Fibroblast of skin of abdomen (primary cell): ENCODE measurements around the gene ARFGEF2.
"Not testable (repeated sequence)": the region's sequence is repeated elsewhere in the genome, so short reads cannot be mapped to it uniquely, and the experiment has no call there.

Source experiments
- DNase-seq: peaks from one replicate; pipeline ENCODE4 v3.0.0-alpha.2; 2013

Gene ARFGEF2

GRCh38 chr20:49006446-49006980 is 85.0 kb downstream of the ARFGEF2 start:
- DNase-seq: no peak

DNA sequence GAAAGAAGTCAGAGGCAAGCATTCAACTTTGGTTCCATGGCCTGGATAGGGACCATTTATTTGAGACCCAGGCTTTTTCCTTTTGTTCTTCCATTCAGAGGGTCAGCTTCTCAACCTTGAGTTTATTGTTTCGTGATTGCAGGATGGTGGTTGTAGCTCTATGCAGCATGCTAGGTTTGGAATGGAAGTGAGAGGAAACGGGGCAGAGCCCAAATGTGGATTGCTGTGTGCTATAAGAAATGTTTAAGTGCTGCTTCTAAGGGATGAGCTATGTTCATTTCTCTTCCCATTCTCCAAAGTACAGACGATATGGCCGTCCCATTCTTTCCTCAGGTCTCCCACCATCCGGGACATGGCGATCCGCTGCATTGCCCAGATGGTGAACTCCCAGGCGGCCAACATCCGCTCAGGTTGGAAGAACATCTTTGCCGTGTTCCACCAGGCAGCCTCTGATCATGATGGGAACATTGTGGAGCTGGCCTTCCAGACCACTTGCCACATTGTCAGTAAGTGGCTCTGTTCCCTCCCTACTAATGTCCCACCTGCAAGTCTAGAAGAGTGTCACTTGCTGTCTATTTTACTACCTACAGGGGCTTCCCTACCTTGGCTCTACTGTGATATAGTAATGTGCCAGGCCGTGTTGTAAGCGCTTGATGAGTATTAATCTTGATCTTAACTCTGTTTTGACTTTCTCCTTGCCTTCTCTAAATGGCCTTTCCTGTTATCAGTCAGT is 88.6 kb downstream of the ARFGEF2 start:
- DNase-seq: no peak

DNA sequence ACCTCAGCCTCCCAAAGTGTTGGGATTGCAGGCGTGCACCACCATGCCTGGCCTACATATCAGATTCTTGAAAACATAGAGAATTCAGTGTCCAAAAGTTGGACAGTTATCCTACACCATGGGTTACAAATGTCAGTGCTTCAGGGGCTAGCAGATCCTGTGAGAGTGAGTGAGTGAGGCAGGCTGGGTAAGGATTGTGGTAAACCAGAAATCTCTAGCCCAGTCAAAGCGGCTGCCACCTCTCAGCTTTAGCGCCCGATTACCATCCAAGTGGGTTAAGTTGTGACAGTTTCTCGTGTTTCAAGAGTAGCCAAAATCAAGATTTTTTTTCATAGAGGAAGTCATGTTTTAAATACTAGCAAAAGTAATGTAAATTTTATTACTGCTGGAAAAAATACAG is 102.7 kb downstream of the ARFGEF2 start:
- DNase-seq: no peak

DNA sequence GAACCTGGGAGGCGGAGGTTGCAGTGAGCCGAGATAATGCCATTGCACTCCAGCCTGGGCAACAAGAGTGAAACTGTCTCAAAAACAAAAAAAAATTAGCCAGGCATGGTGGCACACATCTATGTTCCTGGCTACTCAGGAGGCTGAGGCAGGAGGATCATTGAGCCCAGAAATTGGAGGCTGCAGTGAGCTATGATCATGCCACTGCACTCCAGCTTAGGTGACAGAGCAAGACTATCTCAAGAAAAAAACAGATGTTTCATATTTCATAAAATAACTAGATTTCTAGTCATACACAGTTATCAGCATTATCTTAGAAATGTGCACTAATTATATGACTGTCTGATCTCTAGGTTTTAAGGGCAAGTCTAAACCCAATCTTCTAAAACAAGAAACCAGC is 106.7 kb downstream of the ARFGEF2 start:
- DNase-seq: not testable (repeated sequence)

DNA sequence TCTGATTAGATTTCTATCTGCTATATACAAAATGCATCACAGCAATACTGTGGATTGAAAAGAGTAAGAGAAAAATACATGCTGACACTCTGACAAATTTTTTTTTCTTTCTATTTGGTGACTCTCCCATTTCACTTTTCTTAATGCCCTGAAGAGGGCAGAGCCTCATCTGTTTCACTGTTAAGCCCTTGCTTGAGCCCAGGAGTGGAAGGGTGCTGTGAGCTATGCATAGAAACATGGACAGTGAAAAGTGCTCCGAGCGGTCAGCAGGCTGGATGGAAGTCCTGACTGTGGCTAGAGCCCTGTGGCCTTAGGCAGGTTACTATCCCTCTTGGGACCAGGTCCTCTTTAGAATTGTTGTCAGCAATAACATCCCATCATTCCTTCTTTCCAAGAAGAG is 107.2 kb downstream of the ARFGEF2 start:
- DNase-seq: peak; percentile 24

GRCh38 chr20:49029203-49029602 is 107.7 kb downstream of the ARFGEF2 start:
- DNase-seq: peak; percentile 54

GRCh38 chr20:49030954-49031619 is 109.6 kb downstream of the ARFGEF2 start:
- DNase-seq: no peak

DNA sequence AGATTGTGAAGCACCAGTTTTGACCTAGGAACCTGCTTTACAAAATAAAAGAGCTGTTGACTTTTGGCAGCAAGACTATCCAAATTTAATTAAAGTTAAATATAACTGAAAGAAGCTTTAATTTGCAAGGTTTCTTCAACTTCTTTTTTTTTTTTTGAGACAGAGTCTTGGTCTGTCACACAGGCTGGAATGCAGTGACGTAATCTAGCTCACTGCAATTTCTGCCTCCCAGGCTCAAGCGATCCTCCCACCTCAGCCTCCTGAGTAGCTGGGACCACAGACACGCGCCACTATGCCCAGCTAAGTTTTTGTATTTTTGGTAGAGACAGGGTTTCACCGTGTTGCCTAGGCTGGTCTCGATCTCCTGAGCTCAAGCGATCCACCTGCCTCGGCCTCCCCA is 110.9 kb downstream of the ARFGEF2 start:
- no peak for DNase-seq

- no peak for DNase-seq
Observed at GRCh38 chr20:49034070-49034732, 112.7 kb downstream of the ARFGEF2 start.

DNA sequence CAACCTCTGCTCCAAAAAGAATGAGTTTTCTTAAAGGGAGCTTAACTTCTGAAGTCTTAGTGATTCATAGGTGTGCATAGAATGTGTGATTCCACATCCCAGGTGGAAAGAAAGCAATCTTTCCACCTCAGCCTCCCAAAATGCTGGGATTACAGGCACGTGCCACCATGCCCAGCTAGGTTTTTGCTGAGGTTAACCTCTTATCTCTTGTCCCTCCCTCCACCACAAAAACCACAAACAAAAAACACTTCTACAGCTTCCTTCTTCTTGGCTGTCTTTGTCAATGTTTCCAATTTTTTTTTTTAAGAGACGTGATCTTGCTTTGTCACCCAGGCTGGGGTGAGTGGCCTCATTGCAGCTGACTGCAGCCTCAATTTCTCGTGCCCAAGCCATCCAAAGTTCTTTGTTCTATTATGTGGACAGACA is 116.5 kb downstream of the ARFGEF2 start:
- no peak for DNase-seq

GRCh38 chr20:49039854-49040253 is 118.3 kb downstream of the ARFGEF2 start:
- no peak for DNase-seq

- DNase-seq: no peak
Observed at GRCh38 chr20:49043000-49043399, 121.5 kb downstream of the ARFGEF2 start.

GRCh38 chr20:49045440-49046086 is 124.1 kb downstream of the ARFGEF2 start:
- DNase-seq: peak; percentile 2

DNA sequence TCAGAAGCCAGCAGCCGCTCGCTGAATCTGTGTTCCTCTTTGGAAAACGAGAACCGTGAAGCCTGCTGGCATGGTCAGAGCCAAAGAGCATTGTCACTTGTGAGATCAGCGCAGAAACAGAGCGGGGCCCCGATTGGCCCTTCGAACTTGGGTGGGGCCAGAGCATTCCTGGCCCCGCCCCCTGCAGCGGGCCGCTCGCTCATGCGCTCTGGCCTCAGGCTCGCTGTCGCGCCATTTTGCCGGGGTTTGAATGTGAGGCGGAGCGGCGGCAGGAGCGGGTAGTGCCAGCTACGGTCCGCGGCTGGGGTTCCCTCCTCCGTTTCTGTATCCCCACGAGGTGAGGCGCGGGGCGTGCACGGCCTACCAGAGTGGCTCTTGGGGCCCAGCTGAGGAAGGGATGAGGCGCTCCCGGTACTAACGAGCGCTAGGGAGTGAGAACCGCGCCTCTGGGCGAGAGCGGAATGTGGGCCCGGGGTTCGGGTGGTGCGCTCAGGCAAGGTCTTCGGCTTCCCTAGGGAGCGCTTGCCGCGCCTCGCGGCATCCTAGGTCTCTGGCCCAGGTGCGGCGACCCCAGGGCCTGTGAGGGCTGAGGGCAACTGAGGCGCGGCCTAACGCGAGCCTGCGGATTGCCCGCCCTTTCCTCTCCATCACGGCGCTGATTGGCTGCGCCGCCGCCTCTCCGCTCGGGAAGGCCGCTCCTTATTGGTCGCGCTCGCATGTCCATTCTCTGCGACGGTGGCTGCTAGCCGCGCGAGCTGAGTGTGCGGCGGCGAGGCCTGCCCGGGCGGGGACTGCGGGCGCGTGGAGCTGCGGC is 124.8 kb downstream of the ARFGEF2 start, which contains the start of gene CSE1L:
CSE1L (plus strand) TSS at position 226 of the 814 bp plus-strand sequence. CDS start 12,152 bp downstream, outside the sequence.
- peak; percentile 95 for DNase-seq

- no peak for DNase-seq
Observed at GRCh38 chr20:49052334-49052733, 130.8 kb downstream of the ARFGEF2 start.

- no peak for DNase-seq
Observed at GRCh38 chr20:49054056-49054643, 132.6 kb downstream of the ARFGEF2 start.

DNA sequence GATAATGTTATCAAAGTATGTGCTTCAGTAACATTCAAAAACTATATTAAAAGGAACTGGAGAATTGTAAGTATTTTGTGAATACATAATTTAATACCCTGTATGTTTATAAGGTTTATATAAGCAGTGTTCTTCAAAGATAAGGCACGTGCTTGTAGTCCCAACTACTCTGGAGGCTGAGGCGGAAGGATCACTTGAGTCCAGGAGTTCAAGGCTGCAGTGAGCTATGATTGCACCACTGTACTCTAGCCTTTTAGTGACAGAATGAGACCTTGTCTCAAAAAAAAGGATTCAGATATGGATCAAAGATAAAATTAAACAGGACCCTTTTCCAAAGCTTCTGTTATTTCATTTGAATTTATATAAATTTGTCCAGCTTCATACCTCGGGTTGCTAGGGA is 141.8 kb downstream of the ARFGEF2 start:
- no peak for DNase-seq

DNA sequence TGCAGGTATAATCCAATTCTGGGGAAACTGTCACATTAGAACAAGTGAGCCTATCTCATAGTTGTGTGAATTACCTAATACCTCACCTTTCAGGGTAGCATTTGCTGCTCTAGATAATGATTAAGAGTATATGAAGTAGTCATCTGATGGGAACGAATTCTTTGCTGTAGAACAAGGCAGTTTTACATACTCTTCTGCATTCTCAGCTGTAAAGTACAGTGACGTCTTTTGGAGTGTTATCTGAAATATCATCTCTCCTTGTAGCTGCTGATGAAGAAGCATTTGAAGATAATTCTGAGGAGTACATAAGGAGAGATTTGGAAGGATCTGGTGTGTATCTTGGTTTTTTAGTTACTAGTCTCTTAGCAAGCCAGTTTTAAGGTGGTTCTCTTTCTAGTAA is 153.0 kb downstream of the ARFGEF2 start:
- DNase-seq: no peak

DNA sequence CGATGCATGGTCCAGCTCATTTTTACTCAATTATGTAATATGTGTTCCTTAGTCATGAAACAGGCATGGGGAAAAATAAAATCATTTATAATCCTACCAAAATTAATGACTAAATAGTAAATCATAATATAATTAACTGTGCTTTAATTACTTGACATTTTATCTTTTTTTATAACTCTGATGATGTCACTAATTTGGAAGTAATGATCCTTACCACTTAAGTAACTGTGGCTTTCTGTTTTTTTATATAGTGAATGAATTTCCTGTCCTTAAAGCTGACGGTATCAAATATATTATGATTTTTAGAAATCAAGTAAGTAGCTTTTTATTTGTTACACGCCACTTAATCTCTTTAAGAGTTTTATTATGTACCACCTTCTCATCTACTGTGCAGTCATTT is 156.8 kb downstream of the ARFGEF2 start:
- no peak for DNase-seq

DNA sequence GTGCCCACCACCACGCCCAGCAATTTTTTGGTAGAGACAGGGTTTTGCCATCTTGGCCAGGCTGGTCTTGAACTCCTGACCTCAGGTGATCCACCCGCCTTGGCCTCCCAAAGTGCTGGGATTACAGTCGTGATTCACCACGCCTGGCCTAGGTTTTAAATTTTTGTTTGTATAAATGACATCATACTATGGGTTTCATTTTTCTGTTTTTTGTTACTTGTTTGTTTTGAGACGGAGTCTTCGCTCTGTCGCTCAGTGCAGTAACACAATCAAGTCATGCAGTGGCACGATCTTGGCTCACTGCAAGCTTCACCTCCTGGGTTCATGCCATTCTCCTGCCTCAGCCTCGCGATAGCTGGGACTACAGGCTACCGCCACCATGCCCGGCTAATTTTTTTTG is 160.8 kb downstream of the ARFGEF2 start:
- DNase-seq: not testable (repeated sequence)
